Stomach (tissue), 4 donors: ENCODE data around the gene SERBP1.

Experiments used
- EP300 ChIP-seq: sonication (generic); formaldehyde crosslinking; IDR thresholded peaks from one replicate; pipeline ENCODE4 v1.6.1; 2017; ENCODE audit warnings: antibody characterized with exemption
- POLR2A ChIP-seq, 4 donors: fragments of 450-650 bp; IDR thresholded peaks; one replicate each; pipeline ENCODE4 v1.6.1; 2016; ENCODE audit warnings: antibody characterized with exemption in 4 of 4, control low read depth in 2 of 4, mild to moderate bottlenecking in 1 of 4, moderate library complexity in 1 of 4
- POLR2AphosphoS5 ChIP-seq, 3 donors: sonication (generic); formaldehyde crosslinking; IDR thresholded peaks; one replicate each; pipeline ENCODE4 v1.6.1; 2016; ENCODE audit warnings: antibody characterized with exemption in 3 of 3
- TF ChIP-seq, protein P1 (sequence below), 7 experiments: fragments of 450-650 bp in 4 of 7; fragments of 200-600 bp in 3 of 7; sonication (generic) in 3 of 7; IDR thresholded peaks; one replicate each; pipeline ENCODE4 v1.5.1; 2016 to 2019; ENCODE audit warnings: antibody characterized with exemption in 7 of 7, control low read depth in 2 of 7, mild to moderate bottlenecking in 1 of 7

DNA sequence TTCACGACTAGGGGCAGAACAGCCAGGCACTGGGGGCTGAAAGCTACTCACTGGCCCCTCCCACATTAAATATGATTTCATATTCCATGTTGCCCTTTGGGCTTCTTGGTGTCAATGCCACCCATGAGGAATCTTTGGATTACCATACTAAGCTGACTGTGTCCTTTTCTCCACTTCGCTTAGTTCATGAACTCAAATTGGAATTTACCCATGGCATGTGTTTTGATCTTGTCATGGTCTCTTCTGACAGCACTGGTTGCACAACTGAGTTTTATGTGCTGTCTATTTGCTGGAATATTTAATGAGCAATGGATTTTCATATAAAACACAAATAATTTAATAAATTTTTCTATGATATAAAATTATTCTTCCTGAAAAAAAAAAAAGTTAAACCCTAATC, 59.2 kb downstream of the SERBP1 start:
- TF ChIP-seq, protein P1, sequence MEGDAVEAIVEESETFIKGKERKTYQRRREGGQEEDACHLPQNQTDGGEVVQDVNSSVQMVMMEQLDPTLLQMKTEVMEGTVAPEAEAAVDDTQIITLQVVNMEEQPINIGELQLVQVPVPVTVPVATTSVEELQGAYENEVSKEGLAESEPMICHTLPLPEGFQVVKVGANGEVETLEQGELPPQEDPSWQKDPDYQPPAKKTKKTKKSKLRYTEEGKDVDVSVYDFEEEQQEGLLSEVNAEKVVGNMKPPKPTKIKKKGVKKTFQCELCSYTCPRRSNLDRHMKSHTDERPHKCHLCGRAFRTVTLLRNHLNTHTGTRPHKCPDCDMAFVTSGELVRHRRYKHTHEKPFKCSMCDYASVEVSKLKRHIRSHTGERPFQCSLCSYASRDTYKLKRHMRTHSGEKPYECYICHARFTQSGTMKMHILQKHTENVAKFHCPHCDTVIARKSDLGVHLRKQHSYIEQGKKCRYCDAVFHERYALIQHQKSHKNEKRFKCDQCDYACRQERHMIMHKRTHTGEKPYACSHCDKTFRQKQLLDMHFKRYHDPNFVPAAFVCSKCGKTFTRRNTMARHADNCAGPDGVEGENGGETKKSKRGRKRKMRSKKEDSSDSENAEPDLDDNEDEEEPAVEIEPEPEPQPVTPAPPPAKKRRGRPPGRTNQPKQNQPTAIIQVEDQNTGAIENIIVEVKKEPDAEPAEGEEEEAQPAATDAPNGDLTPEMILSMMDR (IDR thresholded peaks at IDR 0.05) = no peak
- TF ChIP-seq POLR2AphosphoS5 (IDR thresholded peaks at IDR 0.05) (no peak), POLR2A (IDR thresholded peaks at IDR 0.05) (no peak), EP300 (no peak)
